ENCODE results near the gene IGSF9B. TPM values are rescaled to one million over a fixed set of nuclear protein-coding genes. Genes with fewer than 3 reads are reported as not detected.

Gene IGSF9B
- total RNA-seq, 2 donors from 2014 or later: 10.2 to 35.3 TPM

DNA sequence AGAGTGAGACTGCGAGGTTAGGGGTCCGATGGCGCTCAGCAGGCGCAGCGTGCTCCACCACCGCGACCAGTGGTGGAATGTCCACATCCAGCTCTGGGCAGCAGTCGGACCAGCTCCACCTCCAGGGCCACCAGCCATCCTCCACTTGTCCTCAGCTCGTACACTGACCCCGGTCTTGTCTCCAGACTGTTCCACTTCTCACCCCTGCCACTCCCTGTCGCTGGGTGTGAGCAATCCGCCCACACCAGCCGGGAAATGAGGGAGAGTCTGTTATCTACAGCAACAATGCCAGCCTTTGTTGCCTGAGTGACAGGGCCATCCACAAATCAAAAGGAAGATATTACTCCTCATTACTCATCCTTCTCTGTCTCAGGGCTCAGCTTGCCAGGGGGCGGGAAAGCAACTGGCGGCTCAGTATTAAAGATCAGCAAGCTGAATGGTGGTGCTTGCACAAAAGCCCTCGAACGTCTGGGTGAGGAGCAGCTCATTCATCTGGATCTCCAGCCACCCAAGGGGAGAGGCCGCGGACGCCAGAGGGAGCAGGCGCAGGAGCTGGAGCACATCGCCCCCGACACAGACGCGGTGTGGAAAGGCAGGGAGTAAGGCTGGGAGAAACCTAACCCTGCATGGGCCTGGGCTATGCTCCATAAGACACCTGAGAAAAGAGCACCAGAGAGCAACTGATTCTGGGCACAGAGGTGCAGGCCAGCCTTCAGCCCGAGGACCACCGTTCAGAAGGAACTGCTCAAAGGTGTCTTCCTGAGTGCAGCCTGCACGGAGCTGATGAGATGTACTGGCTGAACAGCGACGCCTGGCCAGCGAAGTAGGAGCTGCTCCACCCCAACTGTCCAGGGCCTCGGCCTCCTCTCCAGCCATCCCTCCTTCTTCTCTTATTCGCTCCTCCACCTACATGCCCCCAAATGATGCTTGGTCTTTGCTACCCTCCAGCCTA lies 21.9 kb downstream of the IGSF9B start:
- Histone ChIP-seq H3K27me3 (replicated peaks; ENCODE audit: insufficient read depth) (no peaks in the 10 kb centered on the region), H3K4me1 (replicated peaks) (no peaks in the 10 kb centered on the region), H3K9me3 (no peaks in the 10 kb centered on the region), H3K27ac (no peak overlapping the region), H3K36me3 (no peaks in the 10 kb centered on the region), H3K4me3 (no peak overlapping the region)
- intact Hi-C loops (cut with DNase I): no loop called here
- 79% methylated on average over 33 of the region's 33 CpGs for WGBS
- TF ChIP-seq POLR2A (IDR thresholded peaks at IDR 0.05) (no peak), CTCF (IDR thresholded peaks at IDR 0.05) (no peak), POLR2AphosphoS5 (IDR thresholded peaks at IDR 0.05) (no peak)
- no peak for DNase-seq (ENCODE audit: low spot score)

- H3K4me3 ChIP-seq: no peak overlapping the region
- H3K27ac ChIP-seq: no peak overlapping the region
- 81% methylated on average over 11 of the region's 11 CpGs for WGBS
- intact Hi-C loops (cut with DNase I): no loop called here
- no peak for TF ChIP-seq POLR2AphosphoS5 (IDR thresholded peaks at IDR 0.05)
- no peak for TF ChIP-seq POLR2A (IDR thresholded peaks at IDR 0.05)
- no peak for DNase-seq (ENCODE audit: low spot score)
- H3K9me3 ChIP-seq: no peaks in the 10 kb centered on the region
- no peaks in the 10 kb centered on the region for H3K36me3 ChIP-seq
- no peaks in the 10 kb centered on the region for H3K4me1 ChIP-seq (replicated peaks)
- H3K27me3 ChIP-seq (replicated peaks; ENCODE audit: insufficient read depth): no peaks in the 10 kb centered on the region
These were observed 22.7 kb downstream of the IGSF9B start for GRCh38 chr11:133934096-133934495.

GRCh38 chr11:133931449-133932060 lies 25.2 kb downstream of the IGSF9B start:
- TF ChIP-seq POLR2A (IDR thresholded peaks at IDR 0.05) (no peak), POLR2AphosphoS5 (IDR thresholded peaks at IDR 0.05) (no peak), CTCF (IDR thresholded peaks at IDR 0.05) (no peak)
- 91% methylated on average over 17 of the region's 19 CpGs for WGBS

GRCh38 chr11:133930767-133931448 lies 25.9 kb downstream of the IGSF9B start:
- no peak overlapping the region for H3K4me3 ChIP-seq
- WGBS: 76% methylated on average over 33 of the region's 36 CpGs
- H3K27ac ChIP-seq: no peak overlapping the region
- H3K4me1 ChIP-seq (replicated peaks): no peaks in the 10 kb centered on the region
- no peaks in the 10 kb centered on the region for H3K9me3 ChIP-seq
- no peak for DNase-seq (ENCODE audit: low spot score)
- H3K27me3 ChIP-seq (replicated peaks; ENCODE audit: insufficient read depth): no peaks in the 10 kb centered on the region
- H3K36me3 ChIP-seq: no peaks in the 10 kb centered on the region
- intact Hi-C loops (cut with DNase I): no loop called here
- no peak for TF ChIP-seq POLR2AphosphoS5 (IDR thresholded peaks at IDR 0.05)
- peak in 2 of 4 experiments; percentile 28 to 30 for TF ChIP-seq CTCF (IDR thresholded peaks at IDR 0.05)

More at GRCh38 chr11:133931449-133932060, 25.2 kb downstream of the IGSF9B start:
- no peak overlapping the region for H3K4me3 ChIP-seq
- H3K36me3 ChIP-seq: no peaks in the 10 kb centered on the region
- DNase-seq (ENCODE audit: low spot score): no peak
- intact Hi-C loops (cut with DNase I): no loop called here
- no peaks in the 10 kb centered on the region for H3K4me1 ChIP-seq (replicated peaks)
- no peak overlapping the region for H3K27ac ChIP-seq
- H3K27me3 ChIP-seq (replicated peaks; ENCODE audit: insufficient read depth): no peaks in the 10 kb centered on the region
- H3K9me3 ChIP-seq: no peaks in the 10 kb centered on the region

Measured in prostate gland (tissue), 2 donors.